DND-41 (cell line): ENCODE measurements around the gene CEP112.

Source experiments
- ATAC-seq: fragments of 200-7000 bp; cut with Tn5 transposase; 3 replicates; pipeline ENCODE4 v1.9.1; 2021; ENCODE audit warnings: low read depth; ENCODE audit not compliant: insufficient read depth
- DNase-seq: peaks from one replicate; pipeline ENCODE4 v3.0.0-alpha.2; 2020
- H2AFZ ChIP-seq: 2 replicates; pipeline ENCODE4 v1.6.0; 2012; ENCODE audit warnings: low read depth, low read length
- H3K27ac ChIP-seq: 2 replicates; pipeline ENCODE4 v1.5.1; 2012; ENCODE audit warnings: low read length, inconsistent platforms
- H3K27me3 ChIP-seq: fragments of 200-600 bp; sonication (generic); 2 replicates; pipeline ENCODE4 v1.6.0; 2012; ENCODE audit warnings: low read length, mild to moderate bottlenecking, inconsistent platforms; ENCODE audit not compliant: insufficient read depth, poor library complexity
- H3K36me3 ChIP-seq: 2 replicates; pipeline ENCODE4 v1.5.1; 2012; ENCODE audit warnings: low read length, inconsistent platforms; ENCODE audit not compliant: insufficient read depth
- H3K4me1 ChIP-seq: 2 replicates; pipeline ENCODE4 v1.5.1; 2012; ENCODE audit warnings: mild to moderate bottlenecking, low read length; ENCODE audit not compliant: insufficient read depth
- H3K4me2 ChIP-seq: 2 replicates; pipeline ENCODE4 v1.6.0; 2012; ENCODE audit warnings: mild to moderate bottlenecking, moderate library complexity, low read length, inconsistent platforms; ENCODE audit not compliant: insufficient read depth
- H3K4me3 ChIP-seq, 2 experiments: fragments of 200-600 bp in 1 of 2; shearing (Covaris generic) in 1 of 2; 2 replicates each; pipeline ENCODE4 v1.5.1; 2012 to 2016; ENCODE audit warnings: inconsistent platforms in 2 of 2, low read length in 2 of 2, mild to moderate bottlenecking in 2 of 2, low read depth in 1 of 2, moderate library complexity in 1 of 2
- H3K79me2 ChIP-seq: 2 replicates; pipeline ENCODE4 v1.6.0; 2012; ENCODE audit warnings: low read length, inconsistent platforms; ENCODE audit not compliant: insufficient read depth
- H3K9ac ChIP-seq: 2 replicates; pipeline ENCODE4 v1.6.0; 2012; ENCODE audit warnings: low read depth, mild to moderate bottlenecking, inconsistent platforms, low read length, moderate library complexity
- H3K9me3 ChIP-seq: 2 replicates; pipeline ENCODE4 v1.5.1; 2012; ENCODE audit warnings: low read length, moderate library complexity, mild to moderate bottlenecking, inconsistent platforms; ENCODE audit not compliant: insufficient read depth, severe bottlenecking
- H4K20me1 ChIP-seq: 2 replicates; pipeline ENCODE4 v1.6.0; 2012; ENCODE audit warnings: low read length; ENCODE audit not compliant: insufficient read depth
- EZH2 ChIP-seq: IDR thresholded peaks from 3 replicates; pipeline ENCODE4 v1.6.1; 2012; ENCODE audit warnings: borderline replicate concordance, low read depth, mild to moderate bottlenecking, moderate library complexity, low read length, inconsistent platforms; ENCODE audit not compliant: severe bottlenecking
- TF ChIP-seq, protein P1 (sequence below): IDR thresholded peaks from 2 replicates; pipeline ENCODE4 v1.5.1; 2012; ENCODE audit warnings: borderline replicate concordance, low read length, moderate library complexity, mild to moderate bottlenecking; ENCODE audit not compliant: poor library complexity, severe bottlenecking; ENCODE audit errors: extremely low read depth

CEP112 gene

DNA sequence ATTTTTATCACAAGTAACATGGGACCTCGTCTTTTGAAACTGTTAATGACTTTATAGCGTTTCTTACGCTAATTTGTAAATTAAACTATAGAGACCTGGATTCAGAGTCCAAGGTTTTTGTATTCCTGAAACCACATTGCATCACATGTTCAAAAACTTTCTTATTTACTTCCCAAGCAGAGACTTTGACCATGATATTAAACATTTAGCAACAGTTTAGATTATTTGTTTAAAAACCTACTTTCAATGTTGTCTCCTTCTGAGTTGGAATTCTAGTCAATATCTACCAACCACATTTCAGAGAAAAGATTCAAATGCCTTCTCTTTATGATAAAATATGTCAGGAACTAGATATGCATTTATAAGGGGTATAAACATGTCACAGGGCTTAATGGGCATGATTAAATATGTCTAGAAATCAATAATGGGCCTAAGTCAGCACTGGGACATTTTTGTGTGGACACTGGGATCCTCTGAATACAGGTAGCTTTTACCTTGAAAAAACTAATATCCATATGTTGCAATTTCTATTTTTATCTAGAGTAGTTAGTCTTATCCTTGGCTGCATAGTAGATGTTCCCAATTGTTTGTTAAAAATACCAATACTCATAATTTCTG, 43.6 kb upstream of the CEP112 start:
- no peak overlapping the region for H3K9ac ChIP-seq
- H3K36me3 ChIP-seq, result no peaks in the 10 kb centered on the region
- no peaks in the 10 kb centered on the region for H3K9me3 ChIP-seq
- ATAC-seq (no peak), DNase-seq (no peak)
- no peaks in the 10 kb centered on the region for H3K4me1 ChIP-seq
- no peaks in the 10 kb centered on the region for H3K27me3 ChIP-seq
- no peaks in the 10 kb centered on the region for H3K79me2 ChIP-seq
- H3K4me3 ChIP-seq, result no peak overlapping the region
- H4K20me1 ChIP-seq, result no peaks in the 10 kb centered on the region
- H3K27ac ChIP-seq, result no peak overlapping the region
- H2AFZ ChIP-seq, result no peak overlapping the region
- TF ChIP-seq EZH2, result no peak
- TF ChIP-seq, protein P1, sequence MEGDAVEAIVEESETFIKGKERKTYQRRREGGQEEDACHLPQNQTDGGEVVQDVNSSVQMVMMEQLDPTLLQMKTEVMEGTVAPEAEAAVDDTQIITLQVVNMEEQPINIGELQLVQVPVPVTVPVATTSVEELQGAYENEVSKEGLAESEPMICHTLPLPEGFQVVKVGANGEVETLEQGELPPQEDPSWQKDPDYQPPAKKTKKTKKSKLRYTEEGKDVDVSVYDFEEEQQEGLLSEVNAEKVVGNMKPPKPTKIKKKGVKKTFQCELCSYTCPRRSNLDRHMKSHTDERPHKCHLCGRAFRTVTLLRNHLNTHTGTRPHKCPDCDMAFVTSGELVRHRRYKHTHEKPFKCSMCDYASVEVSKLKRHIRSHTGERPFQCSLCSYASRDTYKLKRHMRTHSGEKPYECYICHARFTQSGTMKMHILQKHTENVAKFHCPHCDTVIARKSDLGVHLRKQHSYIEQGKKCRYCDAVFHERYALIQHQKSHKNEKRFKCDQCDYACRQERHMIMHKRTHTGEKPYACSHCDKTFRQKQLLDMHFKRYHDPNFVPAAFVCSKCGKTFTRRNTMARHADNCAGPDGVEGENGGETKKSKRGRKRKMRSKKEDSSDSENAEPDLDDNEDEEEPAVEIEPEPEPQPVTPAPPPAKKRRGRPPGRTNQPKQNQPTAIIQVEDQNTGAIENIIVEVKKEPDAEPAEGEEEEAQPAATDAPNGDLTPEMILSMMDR, result no peak
- no peak overlapping the region for H3K4me2 ChIP-seq

DNA sequence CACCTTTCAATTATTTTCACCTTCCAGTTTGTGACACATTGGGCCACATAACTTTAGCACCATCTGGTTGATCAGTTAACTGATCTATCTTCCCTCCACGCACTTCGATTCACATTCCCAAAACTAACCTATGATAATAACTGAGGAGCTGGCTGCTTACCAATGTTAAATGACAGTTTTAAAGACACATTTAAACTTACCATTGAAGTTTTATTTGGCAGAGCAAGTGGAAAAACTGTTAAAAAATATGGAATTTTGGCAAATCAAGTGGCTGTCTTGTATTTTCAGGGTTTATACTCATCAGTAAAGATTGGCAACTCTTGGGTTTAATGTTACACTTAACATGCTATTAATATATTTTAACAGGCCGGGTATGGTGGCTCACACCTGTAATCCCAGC, 42.7 kb upstream of the CEP112 start:
- H4K20me1 ChIP-seq, result no peaks in the 10 kb centered on the region
- H3K27me3 ChIP-seq, result no peaks in the 10 kb centered on the region
- no peak overlapping the region for H2AFZ ChIP-seq
- H3K9me3 ChIP-seq, result no peaks in the 10 kb centered on the region
- H3K36me3 ChIP-seq, result no peaks in the 10 kb centered on the region
- ATAC-seq (no peak), DNase-seq (no peak)
- no peak overlapping the region for H3K9ac ChIP-seq
- H3K4me1 ChIP-seq, result no peaks in the 10 kb centered on the region
- no peak for TF ChIP-seq EZH2
- TF ChIP-seq, protein P1, result no peak
- no peak overlapping the region for H3K4me2 ChIP-seq
- no peak overlapping the region for H3K4me3 ChIP-seq
- H3K27ac ChIP-seq, result no peak overlapping the region
- no peaks in the 10 kb centered on the region for H3K79me2 ChIP-seq

DNA sequence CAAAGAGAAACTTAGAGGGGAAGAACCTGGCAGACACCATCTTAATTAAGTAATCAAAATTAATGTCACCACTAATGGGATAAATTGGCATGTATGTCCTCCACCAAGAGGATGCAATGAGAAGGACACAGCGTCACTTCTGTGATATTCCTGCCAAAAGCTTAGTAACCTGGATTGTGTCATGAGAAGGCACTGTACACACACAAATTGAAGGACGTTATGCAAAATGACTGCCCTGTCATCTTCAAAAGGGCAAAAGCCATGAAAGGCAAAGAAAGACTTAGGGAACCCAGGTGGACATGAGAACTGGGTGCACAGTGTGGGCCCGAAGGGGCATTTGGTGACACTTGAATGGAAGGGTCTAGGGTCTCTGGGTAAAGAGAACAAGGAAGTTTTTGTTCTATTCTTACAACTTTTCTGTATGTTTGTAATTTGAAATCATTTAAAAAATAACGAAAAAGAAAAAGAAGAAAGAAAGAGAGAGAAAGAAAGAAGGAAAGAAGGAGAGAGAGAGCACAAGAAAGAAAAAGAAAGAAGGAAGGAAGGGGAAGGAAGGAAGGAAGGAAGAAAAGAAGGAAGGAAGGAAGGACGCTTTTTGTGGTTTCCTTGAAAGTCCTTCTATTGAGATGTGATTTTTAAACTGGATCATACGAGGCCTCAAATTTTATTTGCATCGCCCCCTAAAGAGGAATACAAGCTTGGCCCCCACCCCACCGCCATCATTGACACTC, 41.3 kb upstream of the CEP112 start:
- no peak overlapping the region for H3K27ac ChIP-seq
- H3K36me3 ChIP-seq, result no peaks in the 10 kb centered on the region
- H3K4me3 ChIP-seq, result no peak overlapping the region
- no peak overlapping the region for H3K9ac ChIP-seq
- no peak for TF ChIP-seq EZH2
- TF ChIP-seq, protein P1, result no peak
- DNase-seq (no peak), ATAC-seq (no peak)
- H2AFZ ChIP-seq, result no peak overlapping the region
- H3K27me3 ChIP-seq, result no peaks in the 10 kb centered on the region
- no peaks in the 10 kb centered on the region for H3K4me1 ChIP-seq
- H4K20me1 ChIP-seq, result no peaks in the 10 kb centered on the region
- H3K4me2 ChIP-seq, result no peak overlapping the region
- no peaks in the 10 kb centered on the region for H3K79me2 ChIP-seq
- no peaks in the 10 kb centered on the region for H3K9me3 ChIP-seq
